Skeletal muscle satellite cell (primary cell): ENCODE results near the gene TRIM5.
A peak's percentile ranks its signal among the peaks of the same experiment; 100 is the strongest.

Experiments used
- H3K27me3 ChIP-seq: 2 replicates; pipeline ENCODE4 v1.7.0; 2013; ENCODE audit warnings: low read length; ENCODE audit not compliant: control insufficient read depth, insufficient read depth
- H3K36me3 ChIP-seq: 2 replicates; pipeline ENCODE4 v1.7.0; 2013; ENCODE audit warnings: mild to moderate bottlenecking, control low read depth, low read length; ENCODE audit not compliant: insufficient read depth
- H3K4me1 ChIP-seq: 2 replicates; pipeline ENCODE4 v1.7.0; 2013; ENCODE audit warnings: low read length; ENCODE audit not compliant: control insufficient read depth, insufficient read depth
- H3K4me2 ChIP-seq: 2 replicates; pipeline ENCODE4 v1.7.0; 2013; ENCODE audit warnings: mild to moderate bottlenecking, low read length
- H3K4me3 ChIP-seq: 2 replicates; pipeline ENCODE4 v1.7.0; 2013; ENCODE audit warnings: low read length
- H3K9ac ChIP-seq: 2 replicates; pipeline ENCODE4 v1.7.0; 2013; ENCODE audit warnings: mild to moderate bottlenecking, low read depth, low read length, moderate library complexity
- H3K9me3 ChIP-seq: replicated peaks from 2 replicates; pipeline ENCODE4 v1.7.0; 2013; ENCODE audit warnings: mild to moderate bottlenecking, control low read depth, low read length

Gene TRIM5

GRCh38 chr11:5620651-5621521 is 64.0 kb downstream of the TRIM5 start:
- Histone ChIP-seq H3K4me2 (peak overlapping the region; percentile 74), H3K9me3 (no peaks in the 10 kb centered on the region), H3K36me3 (no peaks in the 10 kb centered on the region), H3K27me3 (no peaks in the 10 kb centered on the region), H3K4me3 (peak overlapping the region; percentile 41), H3K4me1 (peaks cover 48% of the 10 kb centered on the region), H3K9ac (peak overlapping the region; percentile 64)

GRCh38 chr11:5618807-5619206 is 66.1 kb downstream of the TRIM5 start:
- no peaks in the 10 kb centered on the region for H3K36me3 ChIP-seq
- H3K4me2 ChIP-seq: peak overlapping the region; percentile 47
- no peaks in the 10 kb centered on the region for H3K9me3 ChIP-seq
- H3K27me3 ChIP-seq: no peaks in the 10 kb centered on the region
- no peak overlapping the region for H3K4me3 ChIP-seq
- H3K4me1 ChIP-seq: peaks cover 37% of the 10 kb centered on the region
- H3K9ac ChIP-seq: peak overlapping the region; percentile 61
